ENCODE results near the gene SOX15. TPM values are rescaled to one million over a fixed set of nuclear protein-coding genes. Genes with fewer than 3 reads are reported as not detected.
A peak's percentile ranks its signal among the peaks of the same experiment; 100 is the strongest.

SOX15 gene
- total RNA-seq, 1 donor = 0.52 TPM

DNA sequence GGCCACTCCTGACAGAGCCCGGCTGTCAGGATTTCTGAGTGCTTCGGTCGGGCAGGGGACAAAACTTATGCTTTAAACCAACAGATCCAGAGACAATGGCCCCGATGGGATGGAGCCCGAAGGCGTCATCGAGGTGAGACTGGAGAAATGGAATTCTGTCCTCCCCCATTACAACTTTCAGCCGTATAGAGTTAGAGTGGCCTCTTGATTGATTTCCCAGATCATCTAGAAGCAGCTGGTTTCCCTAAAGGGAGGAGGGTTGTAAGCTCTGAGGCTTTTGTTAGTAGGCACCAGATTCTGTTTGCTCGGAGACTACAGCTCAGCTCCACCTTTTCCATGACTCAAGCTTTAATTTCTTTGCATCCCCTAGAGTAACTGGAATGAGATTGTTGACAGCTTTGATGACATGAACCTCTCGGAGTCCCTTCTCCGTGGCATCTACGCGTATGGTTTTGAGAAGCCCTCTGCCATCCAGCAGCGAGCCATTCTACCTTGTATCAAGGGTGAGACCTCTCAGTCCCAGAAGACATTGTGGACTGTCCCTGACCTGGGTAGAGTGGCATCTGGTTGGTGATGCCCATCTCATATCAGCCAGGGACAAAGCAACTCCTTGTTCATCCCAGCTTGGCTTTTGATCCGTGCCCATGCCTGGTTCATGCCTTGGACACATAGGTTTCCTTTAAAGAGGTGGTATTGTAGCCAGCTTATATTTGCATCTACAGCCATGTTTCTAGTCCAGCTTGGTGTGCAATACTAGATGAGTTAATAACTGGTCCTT is 15.5 kb downstream of the SOX15 start:
- Histone ChIP-seq H3K27me3 (ENCODE audit: insufficient read depth, low read length) (no peaks in the 10 kb centered on the region), H3K4me1 (ENCODE audit: insufficient read depth, low read length) (peaks cover 66% of the 10 kb centered on the region), H3K4me3 (ENCODE audit: low read length) (peak overlapping the region; percentile 96), H3K9me3 (ENCODE audit: low read depth, low read length) (no peaks in the 10 kb centered on the region)

DNA sequence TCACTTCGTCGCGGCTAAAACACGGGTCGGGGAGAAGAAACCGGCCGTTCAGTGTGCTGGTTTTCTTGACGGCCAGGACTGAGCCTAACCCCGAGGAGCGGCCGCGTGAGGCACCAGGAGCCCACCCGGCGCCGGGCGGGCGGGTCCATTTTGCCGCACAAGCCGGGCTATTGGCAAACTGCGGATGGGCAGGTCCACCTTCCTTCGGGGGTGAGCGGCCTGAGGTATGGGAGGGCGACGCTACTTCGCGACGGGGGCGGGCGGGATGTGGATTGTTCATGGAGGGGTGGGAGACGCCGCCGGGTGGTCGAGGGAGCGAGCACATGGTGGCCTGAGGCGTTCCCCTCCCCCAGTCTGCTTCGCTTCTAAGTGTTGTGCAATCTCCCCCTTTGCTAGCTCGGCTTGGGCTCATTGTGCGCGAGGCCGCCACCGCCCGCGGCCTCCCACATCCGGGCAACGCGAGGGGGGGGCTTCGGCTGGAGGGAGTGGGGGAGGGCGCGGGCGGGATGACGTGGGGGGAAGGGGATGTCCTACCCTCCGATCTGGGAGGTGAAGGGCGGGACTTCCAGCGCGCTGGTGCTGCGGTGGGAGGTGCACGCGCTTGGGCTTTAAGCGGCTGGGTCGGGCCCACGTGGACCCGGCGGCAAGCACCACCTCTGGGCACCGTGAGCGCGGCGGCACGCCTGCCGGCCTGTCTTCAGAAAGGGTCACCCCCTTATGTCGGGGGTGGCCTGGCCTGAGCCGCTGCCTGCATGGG is 16.4 kb downstream of the SOX15 start:
- peaks cover 57% of the 10 kb centered on the region for H3K4me1 ChIP-seq (ENCODE audit: insufficient read depth, low read length)
- H3K4me3 ChIP-seq (ENCODE audit: low read length) = peak overlapping the region; percentile 96
- no peaks in the 10 kb centered on the region for H3K27me3 ChIP-seq (ENCODE audit: insufficient read depth, low read length)
- H3K9me3 ChIP-seq (ENCODE audit: low read depth, low read length) = no peaks in the 10 kb centered on the region

DNA sequence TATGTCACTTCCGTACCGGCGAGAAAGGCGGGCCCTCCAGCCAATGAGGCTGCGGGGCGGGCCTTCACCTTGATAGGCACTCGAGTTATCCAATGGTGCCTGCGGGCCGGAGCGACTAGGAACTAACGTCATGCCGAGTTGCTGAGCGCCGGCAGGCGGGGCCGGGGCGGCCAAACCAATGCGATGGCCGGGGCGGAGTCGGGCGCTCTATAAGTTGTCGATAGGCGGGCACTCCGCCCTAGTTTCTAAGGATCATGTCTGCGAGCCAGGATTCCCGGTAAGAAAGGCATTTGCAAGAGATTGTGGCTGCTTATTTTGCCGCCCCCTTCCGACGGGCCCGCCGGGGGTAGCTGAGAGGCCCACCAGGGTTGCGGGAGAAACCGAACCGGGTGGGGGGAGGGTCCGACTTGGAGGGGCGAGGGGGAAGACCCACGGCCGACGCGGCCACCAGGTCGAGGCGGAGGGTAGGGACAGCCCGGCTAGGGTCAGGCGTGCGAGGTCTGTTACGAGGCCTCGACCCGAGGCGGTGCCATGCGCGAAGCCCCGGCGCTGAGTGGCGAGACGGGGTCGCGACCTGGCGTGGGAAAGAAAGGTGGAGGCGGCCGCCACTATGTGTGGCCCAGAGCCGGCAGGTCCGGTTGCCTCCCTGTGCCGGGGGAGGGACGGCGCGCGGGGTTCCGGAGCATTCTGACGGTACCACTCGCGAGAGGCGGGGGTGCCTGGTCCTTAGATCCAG is 17.1 kb downstream of the SOX15 start:
- H3K4me1 ChIP-seq (ENCODE audit: insufficient read depth, low read length) = peaks cover 50% of the 10 kb centered on the region
- no peaks in the 10 kb centered on the region for H3K27me3 ChIP-seq (ENCODE audit: insufficient read depth, low read length)
- H3K4me3 ChIP-seq (ENCODE audit: low read length) = peak overlapping the region; percentile 96
- no peaks in the 10 kb centered on the region for H3K9me3 ChIP-seq (ENCODE audit: low read depth, low read length)

DNA sequence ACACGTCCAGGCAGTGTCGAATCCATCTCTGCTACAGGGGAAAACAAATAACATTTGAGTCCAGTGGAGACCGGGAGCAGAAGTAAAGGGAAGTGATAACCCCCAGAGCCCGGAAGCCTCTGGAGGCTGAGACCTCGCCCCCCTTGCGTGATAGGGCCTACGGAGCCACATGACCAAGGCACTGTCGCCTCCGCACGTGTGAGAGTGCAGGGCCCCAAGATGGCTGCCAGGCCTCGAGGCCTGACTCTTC is 17.6 kb downstream of the SOX15 start:
- no peaks in the 10 kb centered on the region for H3K27me3 ChIP-seq (ENCODE audit: insufficient read depth, low read length)
- peaks cover 45% of the 10 kb centered on the region for H3K4me1 ChIP-seq (ENCODE audit: insufficient read depth, low read length)
- H3K9me3 ChIP-seq (ENCODE audit: low read depth, low read length) = no peaks in the 10 kb centered on the region
- H3K4me3 ChIP-seq (ENCODE audit: low read length) = peak overlapping the region; percentile 62

DNA sequence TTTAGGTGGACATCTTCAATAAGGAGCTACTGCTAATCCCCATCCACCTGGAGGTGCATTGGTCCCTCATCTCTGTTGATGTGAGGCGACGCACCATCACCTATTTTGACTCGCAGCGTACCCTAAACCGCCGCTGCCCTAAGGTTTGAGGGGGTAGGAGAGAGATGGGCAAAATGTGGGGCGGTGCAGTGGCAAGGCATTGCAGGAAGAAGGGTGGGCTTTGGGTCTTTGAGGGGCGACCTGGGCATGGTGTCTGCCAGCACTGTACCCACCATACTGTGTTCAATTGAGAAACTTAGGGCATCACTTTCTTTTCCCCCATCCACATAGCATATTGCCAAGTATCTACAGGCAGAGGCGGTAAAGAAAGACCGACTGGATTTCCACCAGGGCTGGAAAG is 19.5 kb downstream of the SOX15 start:
- Histone ChIP-seq H3K27me3 (ENCODE audit: insufficient read depth, low read length) (no peaks in the 10 kb centered on the region), H3K4me1 (ENCODE audit: insufficient read depth, low read length) (peaks cover 26% of the 10 kb centered on the region), H3K9me3 (ENCODE audit: low read depth, low read length) (no peaks in the 10 kb centered on the region), H3K4me3 (ENCODE audit: low read length) (no peak overlapping the region)

DNA sequence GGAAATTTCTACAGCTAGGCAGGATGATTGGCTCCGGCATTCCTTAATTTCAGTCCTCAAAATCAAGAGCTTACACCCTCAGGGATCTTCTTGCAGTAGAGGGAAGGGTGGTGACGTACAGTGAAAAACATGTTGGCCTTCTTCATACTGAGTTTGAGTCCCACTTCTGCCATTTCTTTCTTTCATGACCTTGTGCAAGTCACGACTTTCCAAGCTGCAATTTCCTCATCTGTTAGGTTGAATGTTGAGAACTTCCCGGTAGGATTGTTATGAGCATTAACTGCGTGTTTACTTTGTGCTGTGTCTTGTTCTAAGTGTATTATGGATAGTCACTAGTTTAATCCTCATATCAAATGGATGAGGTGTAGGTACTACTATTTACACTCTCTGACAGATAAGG is 20.3 kb downstream of the SOX15 start:
- no peaks in the 10 kb centered on the region for H3K27me3 ChIP-seq (ENCODE audit: insufficient read depth, low read length)
- peaks cover 18% of the 10 kb centered on the region for H3K4me1 ChIP-seq (ENCODE audit: insufficient read depth, low read length)

DNA sequence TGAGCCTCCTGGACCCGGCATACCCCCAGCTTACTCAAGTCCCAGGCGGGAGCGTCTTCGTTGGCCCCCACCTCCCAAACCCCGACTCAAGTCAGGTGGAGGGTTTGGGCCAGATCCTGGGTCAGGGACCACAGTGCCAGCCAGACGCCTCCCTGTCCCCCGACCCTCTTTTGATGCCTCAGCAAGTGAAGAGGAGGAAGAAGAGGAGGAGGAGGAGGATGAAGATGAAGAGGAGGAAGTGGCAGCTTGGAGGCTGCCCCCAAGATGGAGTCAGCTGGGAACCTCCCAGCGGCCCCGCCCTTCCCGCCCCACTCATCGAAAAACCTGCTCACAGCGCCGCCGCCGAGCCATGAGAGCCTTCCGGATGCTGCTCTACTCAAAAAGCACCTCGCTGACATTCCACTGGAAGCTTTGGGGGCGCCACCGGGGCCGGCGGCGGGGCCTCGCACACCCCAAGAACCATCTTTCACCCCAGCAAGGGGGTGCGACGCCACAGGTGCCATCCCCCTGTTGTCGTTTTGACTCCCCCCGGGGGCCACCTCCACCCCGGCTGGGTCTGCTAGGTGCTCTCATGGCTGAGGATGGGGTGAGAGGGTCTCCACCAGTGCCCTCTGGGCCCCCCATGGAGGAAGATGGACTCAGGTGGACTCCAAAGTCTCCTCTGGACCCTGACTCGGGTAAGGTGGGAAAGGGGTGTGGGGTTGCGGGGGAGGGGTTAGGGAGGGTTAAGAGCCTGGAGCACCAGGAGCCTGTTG is 26.6 kb downstream of the SOX15 start:
- no peaks in the 10 kb centered on the region for H3K27me3 ChIP-seq (ENCODE audit: insufficient read depth, low read length)
- no peak overlapping the region for H3K4me3 ChIP-seq (ENCODE audit: low read length)
- H3K4me1 ChIP-seq (ENCODE audit: insufficient read depth, low read length) = peaks cover 44% of the 10 kb centered on the region
- no peaks in the 10 kb centered on the region for H3K9me3 ChIP-seq (ENCODE audit: low read depth, low read length)

More for the DNA sequence above, 20.3 kb downstream of the SOX15 start:
- Histone ChIP-seq H3K9me3 (ENCODE audit: low read depth, low read length) (no peaks in the 10 kb centered on the region), H3K4me3 (ENCODE audit: low read length) (no peak overlapping the region)

DNA sequence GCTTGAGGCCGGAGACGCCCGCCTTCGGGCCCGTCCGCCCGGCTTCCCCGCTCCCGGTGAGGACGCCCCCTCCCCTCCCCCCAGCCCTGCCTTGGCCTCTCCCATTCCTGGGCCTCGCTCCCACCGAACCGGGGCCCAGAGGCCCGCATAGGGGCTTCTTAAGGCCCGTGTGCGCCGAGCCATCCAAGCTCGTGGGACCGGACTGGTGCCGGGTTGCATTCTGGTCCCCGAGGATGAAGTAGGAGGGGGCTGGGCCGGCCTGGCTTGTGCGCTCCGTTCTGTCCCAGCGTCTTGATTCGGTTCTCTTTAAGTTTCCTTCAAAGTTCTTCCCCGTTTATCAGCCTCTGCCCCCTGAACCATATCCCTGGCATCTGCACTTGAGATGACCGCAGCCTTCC is 27.7 kb downstream of the SOX15 start:
- H3K4me1 ChIP-seq (ENCODE audit: insufficient read depth, low read length) = peaks cover 55% of the 10 kb centered on the region

DNA sequence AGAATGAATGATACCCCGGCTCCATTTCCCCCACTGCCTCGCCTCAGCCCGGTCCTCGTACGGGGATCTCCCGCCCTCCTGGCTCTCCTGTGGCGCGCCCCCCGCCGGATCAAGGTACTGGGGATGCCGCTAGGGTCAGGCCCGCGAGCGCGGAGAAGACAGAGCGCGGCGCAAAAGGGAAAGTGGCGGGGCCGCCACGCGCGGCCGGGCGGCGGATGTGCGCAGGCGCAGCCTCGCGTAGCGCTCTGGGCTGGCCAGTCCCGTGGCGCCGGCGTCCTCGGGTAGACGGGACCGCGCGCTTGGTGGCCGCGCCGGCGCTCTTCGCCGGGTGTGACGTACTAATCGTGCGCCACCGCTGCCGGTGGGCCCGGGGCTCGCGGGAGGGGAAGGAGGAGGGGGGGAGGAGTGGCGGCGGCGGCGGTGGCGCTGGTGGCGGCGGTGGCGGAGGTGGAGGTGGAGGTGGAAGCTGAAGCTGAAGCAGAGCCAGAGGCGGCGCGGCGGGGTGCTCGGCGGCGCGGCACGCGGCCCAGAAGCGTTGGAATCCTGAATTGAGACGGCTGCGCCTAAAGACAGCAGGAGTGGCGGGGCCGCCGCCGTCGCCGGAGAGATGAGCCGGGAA is 28.2 kb downstream of the SOX15 start, which contains the start of gene SENP3:
TSS of gene SENP3 (plus strand) at position 331 of the 619 bp plus-strand sequence. CDS start 1,158 bp downstream, outside the sequence.
- no peaks in the 10 kb centered on the region for H3K9me3 ChIP-seq (ENCODE audit: low read depth, low read length)
- H3K4me1 ChIP-seq (ENCODE audit: insufficient read depth, low read length) = peaks cover 60% of the 10 kb centered on the region
- H3K4me3 ChIP-seq (ENCODE audit: low read length) = peak within 1 kb of the TSS; percentile 59
- no peaks in the 10 kb centered on the region for H3K27me3 ChIP-seq (ENCODE audit: insufficient read depth, low read length)

More for the DNA sequence above, 27.7 kb downstream of the SOX15 start:
- no peaks in the 10 kb centered on the region for H3K27me3 ChIP-seq (ENCODE audit: insufficient read depth, low read length)
- no peaks in the 10 kb centered on the region for H3K9me3 ChIP-seq (ENCODE audit: low read depth, low read length)
- H3K4me3 ChIP-seq (ENCODE audit: low read length) = peak overlapping the region; percentile 52

DNA sequence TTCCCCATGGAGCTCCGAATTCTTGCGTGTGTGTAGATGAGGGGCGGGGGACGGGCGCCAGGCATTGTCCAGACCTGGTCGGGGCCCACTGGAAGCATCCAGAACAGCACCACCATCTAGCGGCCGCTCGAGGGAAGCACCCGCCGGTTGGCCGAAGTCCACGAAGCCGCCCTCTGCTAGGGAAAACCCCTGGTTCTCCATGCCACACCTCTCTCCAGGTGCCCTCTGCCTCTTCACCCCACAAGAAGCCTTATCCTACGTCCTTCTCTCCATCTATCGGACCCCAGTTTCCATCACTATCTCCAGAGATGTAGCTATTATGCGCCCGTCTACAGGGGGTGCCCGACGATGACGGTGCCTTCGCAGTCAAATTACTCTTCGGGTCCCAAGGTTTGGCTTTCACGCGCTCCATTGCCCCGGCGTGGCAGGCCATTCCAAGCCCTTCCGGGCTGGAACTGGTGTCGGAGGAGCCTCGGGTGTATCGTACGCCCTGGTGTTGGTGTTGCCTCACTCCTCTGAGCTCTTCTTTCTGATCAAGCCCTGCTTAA is 28.8 kb downstream of the SOX15 start:
- Histone ChIP-seq H3K27me3 (ENCODE audit: insufficient read depth, low read length) (no peaks in the 10 kb centered on the region), H3K4me1 (ENCODE audit: insufficient read depth, low read length) (peaks cover 63% of the 10 kb centered on the region), H3K9me3 (ENCODE audit: low read depth, low read length) (no peaks in the 10 kb centered on the region), H3K4me3 (ENCODE audit: low read length) (peak overlapping the region; percentile 59)

DNA sequence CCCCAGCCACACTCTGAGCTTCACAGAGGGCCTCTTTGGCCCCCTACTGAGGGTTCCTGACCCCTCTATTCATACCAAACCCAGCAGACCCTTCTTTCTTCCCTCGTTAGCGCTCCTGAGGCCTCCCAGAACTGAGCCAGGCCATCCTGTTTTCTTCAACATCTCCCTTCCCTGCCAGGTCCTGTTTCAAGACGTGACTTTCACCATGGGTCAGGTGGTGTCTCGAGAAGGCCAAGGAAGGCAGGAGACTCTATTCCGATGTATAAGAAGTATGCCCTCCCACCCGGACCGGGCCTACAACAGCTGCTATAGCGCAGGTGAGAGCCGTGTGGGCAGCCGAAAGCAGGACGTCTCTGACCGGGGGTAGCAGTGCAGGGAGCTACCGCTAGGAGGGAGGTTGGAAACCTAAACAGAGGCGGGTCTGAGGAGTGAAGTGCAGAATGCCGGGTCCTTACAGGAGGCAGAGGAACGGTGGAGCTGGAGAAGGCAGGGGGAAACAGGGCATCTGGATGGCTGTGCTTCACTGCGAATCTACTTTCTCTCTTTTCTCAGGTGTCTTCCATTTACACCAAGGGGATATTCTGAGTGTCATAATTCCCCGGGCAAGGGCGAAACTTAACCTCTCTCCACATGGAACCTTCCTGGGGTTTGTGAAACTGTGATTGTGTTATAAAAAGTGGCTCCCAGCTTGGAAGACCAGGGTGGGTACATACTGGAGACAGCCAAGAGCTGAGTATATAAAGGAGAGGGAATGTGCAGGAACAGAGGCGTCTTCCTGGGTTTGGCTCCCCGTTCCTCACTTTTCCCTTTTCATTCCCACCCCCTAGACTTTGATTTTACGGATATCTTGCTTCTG is 29.5 kb downstream of the SOX15 start:
- H3K4me1 ChIP-seq (ENCODE audit: insufficient read depth, low read length) = peaks cover 67% of the 10 kb centered on the region
- H3K4me3 ChIP-seq (ENCODE audit: low read length) = peak overlapping the region; percentile 59
- H3K9me3 ChIP-seq (ENCODE audit: low read depth, low read length) = no peaks in the 10 kb centered on the region
- H3K27me3 ChIP-seq (ENCODE audit: insufficient read depth, low read length) = no peaks in the 10 kb centered on the region

DNA sequence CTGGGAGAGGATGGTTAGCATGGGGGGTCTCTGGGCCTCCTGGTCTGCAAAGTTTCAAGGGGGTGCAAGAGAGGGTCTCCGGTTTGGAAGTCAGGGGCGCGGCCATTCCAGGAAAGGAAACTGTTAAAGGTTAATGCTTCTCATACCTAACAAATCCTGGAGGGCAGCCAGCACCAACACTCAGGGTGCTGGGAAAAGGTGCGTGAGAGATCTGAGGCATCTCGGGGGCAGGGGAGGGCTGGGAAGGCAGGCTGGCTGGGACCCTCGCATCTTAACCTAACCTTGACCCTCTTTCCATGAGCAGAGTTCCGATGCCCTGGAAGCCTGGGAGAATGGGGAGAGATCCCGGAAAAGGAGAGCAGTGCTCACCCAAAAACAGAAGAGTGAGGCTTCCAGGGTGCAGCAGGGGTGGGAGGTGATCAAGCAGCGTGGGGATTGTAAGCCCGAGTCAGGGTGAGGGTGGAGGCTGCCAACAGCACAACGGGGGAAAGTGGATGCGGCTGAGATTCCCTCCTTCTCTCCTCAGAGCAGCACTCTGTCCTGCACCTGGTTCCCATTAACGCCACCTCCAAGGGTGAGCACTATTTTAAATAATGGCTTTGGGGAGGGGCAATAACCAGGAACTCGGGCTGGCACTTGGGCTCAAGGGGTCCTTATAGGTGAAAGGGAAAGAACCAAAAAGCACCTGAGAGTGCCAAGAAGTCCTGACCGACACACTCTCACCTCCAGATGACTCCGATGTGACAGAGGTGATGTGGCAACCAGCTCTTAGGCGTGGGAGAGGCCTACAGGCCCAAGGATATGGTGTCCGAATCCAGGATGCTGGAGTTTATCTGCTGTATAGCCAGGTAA is 30.3 kb downstream of the SOX15 start:
- peaks cover 75% of the 10 kb centered on the region for H3K4me1 ChIP-seq (ENCODE audit: insufficient read depth, low read length)
- H3K4me3 ChIP-seq (ENCODE audit: low read length) = peak overlapping the region; percentile 59

More for the DNA sequence above, 30.3 kb downstream of the SOX15 start:
- Histone ChIP-seq H3K9me3 (ENCODE audit: low read depth, low read length) (no peaks in the 10 kb centered on the region), H3K27me3 (ENCODE audit: insufficient read depth, low read length) (no peaks in the 10 kb centered on the region)
